GM19452 (cell line): ENCODE results near the gene PEA15.
A peak's percentile ranks its signal among the peaks of the same experiment; 100 is the strongest.

Source experiments
- ATAC-seq: cut with Tn5 transposase; IDR thresholded peaks from one replicate; pipeline ENCODE4 v1.9.1; 2021; ENCODE audit not compliant: unreplicated experiment

The PEA15 gene

DNA sequence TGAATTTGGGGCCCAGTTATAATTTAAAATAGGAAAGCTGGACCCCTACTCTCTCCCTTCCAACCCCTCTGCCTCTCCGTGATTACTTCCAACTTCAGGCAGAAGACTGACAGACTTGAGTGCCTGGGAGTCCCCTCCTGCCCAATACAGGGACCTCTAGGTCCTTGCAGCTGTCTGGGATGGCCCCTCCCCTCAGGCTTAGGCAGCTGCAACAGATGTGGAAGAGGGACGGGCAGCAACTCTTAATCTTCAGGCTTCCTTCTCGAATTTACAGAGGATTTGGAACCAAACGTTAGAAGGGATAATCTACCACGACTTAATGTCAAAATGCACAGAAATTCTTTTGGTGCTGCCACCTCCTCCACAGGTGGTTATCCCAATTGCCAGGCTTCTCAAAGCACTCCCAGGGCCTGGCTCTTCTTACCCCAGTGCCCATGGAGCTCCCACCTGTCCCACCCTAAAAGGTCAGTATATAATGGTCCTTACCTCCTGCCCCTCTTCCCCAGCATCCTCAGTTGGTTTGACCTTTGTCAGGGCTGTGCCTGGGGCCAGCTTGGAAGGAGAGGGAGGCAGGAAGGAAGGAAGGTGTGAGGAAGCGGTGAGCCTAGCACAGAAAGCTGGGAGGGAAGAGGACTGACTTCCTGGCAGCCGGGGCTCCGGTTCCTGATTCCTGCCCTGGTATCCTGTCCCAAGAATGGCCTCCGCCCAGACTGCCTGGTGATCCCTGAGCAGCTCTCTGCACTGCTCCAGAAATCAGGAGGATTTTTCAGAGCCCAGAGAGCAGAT is 2.8 kb downstream of the PEA15 start:
- no peak for ATAC-seq

GRCh38 chr1:160208557-160209320 is 3.6 kb downstream of the PEA15 start:
- ATAC-seq = no peak

DNA sequence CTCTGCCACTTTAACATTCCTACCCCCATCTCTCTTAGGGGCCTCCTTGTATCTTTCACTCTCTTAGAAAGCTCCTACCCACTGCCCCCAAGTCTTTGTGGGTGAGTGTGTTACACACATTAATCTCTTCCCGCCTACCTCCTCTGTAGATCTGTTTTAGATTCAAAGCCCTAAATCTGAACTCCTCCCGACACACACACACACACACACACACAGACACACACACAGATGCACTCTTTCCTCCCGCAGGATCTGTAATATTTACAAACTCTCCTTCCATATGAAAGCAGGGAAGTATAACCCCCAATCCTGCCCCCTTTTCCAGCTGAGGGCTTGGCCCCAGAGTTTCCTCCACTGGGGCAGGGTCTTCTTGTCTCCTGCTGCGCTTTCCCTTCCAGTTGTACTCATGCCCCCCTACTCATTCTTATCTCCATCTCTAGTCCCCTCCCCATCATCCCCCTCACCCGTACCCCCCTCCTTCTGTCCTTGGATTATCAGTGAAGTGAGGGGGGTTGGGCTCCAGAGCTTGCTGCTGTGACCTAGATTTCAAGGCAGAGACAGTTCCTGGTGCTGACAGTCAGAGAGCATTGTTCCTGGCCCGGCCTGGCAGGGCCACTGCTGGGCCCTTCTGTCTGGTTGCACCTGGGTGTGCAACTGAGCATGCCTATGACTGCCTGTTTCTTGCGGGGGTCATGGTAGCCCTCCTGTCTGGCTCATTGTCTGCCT is 4.3 kb downstream of the PEA15 start:
- no peak for ATAC-seq

DNA sequence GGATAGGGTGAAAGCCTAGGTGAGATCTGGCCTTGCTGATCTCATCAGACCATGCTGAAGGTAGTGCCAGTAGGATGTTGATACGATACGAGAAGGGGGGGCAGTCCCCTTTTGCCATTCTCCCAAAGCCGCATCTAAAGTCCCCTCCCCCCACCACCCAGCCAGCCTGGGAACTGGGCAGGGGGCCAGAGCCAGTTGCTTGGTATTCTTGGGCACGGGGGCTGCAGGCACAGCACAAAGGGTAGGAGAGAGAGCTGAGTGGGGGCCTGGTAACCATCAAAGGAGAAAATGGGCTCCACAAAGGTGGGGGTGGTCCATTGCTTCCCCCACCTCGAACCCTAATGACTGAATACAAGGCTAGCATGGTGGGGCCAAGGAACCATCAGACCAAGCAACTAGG is 5.4 kb downstream of the PEA15 start:
- ATAC-seq = no peak

GRCh38 chr1:160211046-160211790 is 6.0 kb downstream of the PEA15 start:
- ATAC-seq = no peak

DNA sequence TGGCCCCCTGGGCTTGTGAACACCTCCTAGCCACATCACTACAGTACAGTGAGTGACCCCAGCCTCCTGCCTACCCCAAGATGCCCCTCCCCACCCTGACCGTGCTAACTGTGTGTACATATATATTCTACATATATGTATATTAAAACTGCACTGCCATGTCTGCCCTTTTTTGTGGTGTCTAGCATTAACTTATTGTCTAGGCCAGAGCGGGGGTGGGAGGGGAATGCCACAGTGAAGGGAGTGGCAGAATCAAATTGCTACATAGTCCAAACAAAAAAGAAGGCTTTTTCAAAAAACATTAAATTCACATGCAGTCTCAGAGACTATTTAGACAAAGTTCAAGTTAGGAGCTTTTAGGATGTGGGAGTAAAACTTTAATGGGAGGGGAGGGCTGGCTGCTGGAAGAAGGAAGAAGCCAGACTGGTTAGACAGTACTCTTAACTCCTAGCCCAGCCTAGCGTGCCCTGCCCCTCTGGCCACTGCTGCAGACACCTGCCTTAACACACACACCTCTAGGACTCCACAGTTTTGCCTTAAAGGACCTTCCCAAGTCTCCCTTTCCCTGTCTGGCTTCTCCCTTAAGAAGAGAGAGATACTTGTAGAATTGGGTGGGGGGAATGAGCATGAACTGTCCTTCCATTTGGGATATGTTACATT is 9.4 kb downstream of the PEA15 start:
- no peak for ATAC-seq

- no peak for ATAC-seq
Observed at GRCh38 chr1:160216301-160216700, 11.1 kb downstream of the PEA15 start.

- no peak for ATAC-seq
Observed at GRCh38 chr1:160217481-160218051, 12.4 kb downstream of the PEA15 start.

GRCh38 chr1:160219062-160219929 is 14.1 kb downstream of the PEA15 start:
- ATAC-seq = no peak

- no peak for ATAC-seq
Observed at GRCh38 chr1:160220301-160220700, 15.1 kb downstream of the PEA15 start.

GRCh38 chr1:160221089-160221488 is 15.9 kb downstream of the PEA15 start:
- ATAC-seq = no peak

- ATAC-seq = no peak
Observed at GRCh38 chr1:160222546-160222945, 17.4 kb downstream of the PEA15 start.

DNA sequence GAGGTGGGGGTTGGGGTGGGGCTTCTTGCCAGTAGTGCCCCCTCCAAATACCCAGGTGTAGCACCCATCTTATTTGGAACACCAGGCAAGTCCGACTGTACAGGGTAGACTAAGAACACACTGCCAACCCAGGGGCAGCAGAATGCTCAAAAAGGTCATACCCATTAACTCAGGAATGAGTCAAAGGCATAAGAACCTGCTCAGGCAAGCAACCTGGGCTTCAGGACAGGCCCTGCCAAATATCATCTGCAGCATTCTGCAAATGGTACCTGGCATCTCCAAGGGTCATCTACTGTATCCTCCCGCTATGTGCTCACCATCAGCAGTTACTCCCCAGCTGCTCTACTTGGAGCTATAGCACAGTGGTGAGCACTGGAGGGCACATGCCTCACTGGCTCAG is 19.4 kb downstream of the PEA15 start:
- no peak for ATAC-seq

- no peak for ATAC-seq
Observed at GRCh38 chr1:160225345-160225744, 20.2 kb downstream of the PEA15 start.

GRCh38 chr1:160226623-160227022 is 21.4 kb downstream of the PEA15 start:
- peak; percentile 80 for ATAC-seq

DNA sequence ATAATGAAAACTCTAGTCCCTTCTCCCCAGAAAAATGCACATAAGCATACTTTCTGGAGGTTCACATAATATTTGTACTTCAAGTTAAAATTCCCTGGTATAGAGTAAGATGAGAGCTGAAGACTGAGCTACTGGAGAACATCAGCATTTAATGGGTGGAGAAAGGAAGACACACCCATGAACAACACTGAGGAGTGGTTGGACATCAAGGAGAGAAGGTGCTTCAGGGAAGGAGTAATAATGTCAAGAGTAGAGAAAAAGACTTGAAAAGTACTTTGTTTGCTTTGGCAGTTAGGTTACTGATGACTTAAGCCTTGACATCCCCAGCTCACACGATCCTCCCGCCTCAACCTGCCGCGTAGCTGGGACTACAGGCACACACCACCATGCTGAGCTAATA is 21.9 kb downstream of the PEA15 start:
- ATAC-seq = no peak

DNA sequence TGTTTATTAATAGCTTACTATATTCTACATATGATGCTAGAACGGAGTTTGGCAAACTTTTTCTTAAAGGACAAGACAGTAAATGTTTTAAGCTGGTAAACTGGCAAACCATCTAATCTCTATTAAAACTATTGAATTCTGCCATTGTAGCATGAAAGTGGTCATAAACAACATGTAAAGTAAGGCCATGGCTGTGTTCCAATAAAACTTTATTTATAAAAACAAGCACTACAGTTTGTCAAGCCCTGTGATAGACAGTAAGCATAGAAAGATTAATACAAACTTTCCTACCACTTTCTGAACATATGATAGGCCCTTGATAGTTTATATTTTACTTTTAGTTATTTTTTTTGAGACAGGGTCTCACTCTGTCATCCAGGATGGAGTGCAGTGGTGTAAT is 22.4 kb downstream of the PEA15 start:
- ATAC-seq = no peak

- ATAC-seq = no peak
Observed at GRCh38 chr1:160228431-160228830, 23.2 kb downstream of the PEA15 start.

GRCh38 chr1:160232911-160233310 is 27.7 kb downstream of the PEA15 start:
- no peak for ATAC-seq
